Uterus (tissue), 4 donors: ENCODE results near the gene MLLT10. TPM values are rescaled to one million over a fixed set of nuclear protein-coding genes. Genes with fewer than 3 reads are reported as not detected.

Source experiments
- DNase-seq, 2 donors: peaks; one replicate each; pipeline ENCODE4 v3.0.0-alpha.2; 2019 to 2020
- H3K27ac ChIP-seq, 2 donors: fragments of 200-600 bp; sonication (generic); 1 replicate in 1 of 2; 2 replicates in 1 of 2; pipeline ENCODE4 v1.5.1; 2016 to 2018
- H3K27me3 ChIP-seq, 2 donors: fragments of 200-600 bp; sonication (generic); one replicate each; pipeline ENCODE4 v1.5.1; 2018 to 2019; ENCODE audit warnings: control low read depth in 1 of 2
- H3K36me3 ChIP-seq, 2 donors: fragments of 200-600 bp; sonication (generic); one replicate each; pipeline ENCODE4 v1.5.1; 2019; ENCODE audit warnings: control low read depth in 1 of 2
- H3K4me1 ChIP-seq, 2 donors: fragments of 200-600 bp; sonication (generic); one replicate each; pipeline ENCODE4 v1.5.1; 2018 to 2019; ENCODE audit warnings: control low read depth in 1 of 2
- H3K4me3 ChIP-seq, 2 donors: fragments of 200-600 bp; sonication (generic); 1 replicate in 1 of 2; 2 replicates in 1 of 2; pipeline ENCODE4 v1.5.1; 2018 to 2019; ENCODE audit warnings: mild to moderate bottlenecking in 1 of 2
- H3K9me3 ChIP-seq, 2 donors: fragments of 200-600 bp; sonication (generic); one replicate each; pipeline ENCODE4 v1.5.1; 2019; ENCODE audit warnings: control low read depth in 1 of 2
- CTCF ChIP-seq, 4 experiments: fragments of 200-600 bp in 2 of 4; fragments of 450-650 bp in 2 of 4; sonication (generic) in 2 of 4; IDR thresholded peaks; one replicate each; pipeline ENCODE4 v1.5.1; 2016 to 2019; ENCODE audit warnings: antibody characterized with exemption in 4 of 4, mild to moderate bottlenecking in 2 of 4, moderate library complexity in 1 of 4
- POLR2A ChIP-seq, 2 donors: fragments of 450-650 bp; IDR thresholded peaks; one replicate each; pipeline ENCODE4 v1.6.1; 2016; ENCODE audit warnings: antibody characterized with exemption in 2 of 2, mild to moderate bottlenecking in 1 of 2, moderate library complexity in 1 of 2
- intact Hi-C: fragments of 100-400 bp; cut with DNase I; formaldehyde crosslinking; loops from one replicate; pipeline ENCODE4 v1.15.1; 2023; ENCODE audit warnings: low total_unique reads
- total RNA-seq, 4 donors: library from RNA; depleted of rRNA in 3 of 4; stranded (reverse); fragments of >200 nt in 3 of 4; gene quantifications; one replicate each; pipeline versions ENCODE4 v1.1.0 to v1.2.4, GENCODE V29; 2014 to 2023
- donor health status: DM: yes; HTN: yes; CAD: no.

The MLLT10 gene
- total RNA-seq, 4 donors from 2014 or later = 34.1 to 71.2 (median 59.8) TPM

DNA sequence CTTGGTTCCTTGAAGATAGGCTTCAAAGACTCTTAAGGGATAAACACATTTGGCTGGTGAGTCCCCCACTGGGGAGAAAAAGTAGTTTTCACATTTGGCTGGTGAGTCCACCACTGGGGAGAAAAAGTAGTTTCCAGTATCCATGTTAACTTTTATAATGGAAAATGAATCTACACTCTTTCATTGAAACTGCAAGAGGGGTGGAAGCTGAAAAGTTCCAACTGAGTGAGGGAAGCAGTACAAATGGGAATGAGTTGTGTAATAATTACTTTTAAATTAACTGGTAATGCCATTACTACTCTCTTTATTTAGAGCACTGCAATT lies 153.9 kb downstream of the MLLT10 start:
- Histone ChIP-seq H3K27ac (no peak overlapping the region), H3K4me1 (no peaks in the 10 kb centered on the region), H3K4me3 (no peak overlapping the region), H3K9me3 (no peaks in the 10 kb centered on the region), H3K27me3 (no peaks in the 10 kb centered on the region), H3K36me3 (no peaks in the 10 kb centered on the region)
- TF ChIP-seq POLR2A (IDR thresholded peaks at IDR 0.05) (no peak), CTCF (IDR thresholded peaks at IDR 0.05) (no peak)
- no peak for DNase-seq
- intact Hi-C loops = no loop called here

DNA sequence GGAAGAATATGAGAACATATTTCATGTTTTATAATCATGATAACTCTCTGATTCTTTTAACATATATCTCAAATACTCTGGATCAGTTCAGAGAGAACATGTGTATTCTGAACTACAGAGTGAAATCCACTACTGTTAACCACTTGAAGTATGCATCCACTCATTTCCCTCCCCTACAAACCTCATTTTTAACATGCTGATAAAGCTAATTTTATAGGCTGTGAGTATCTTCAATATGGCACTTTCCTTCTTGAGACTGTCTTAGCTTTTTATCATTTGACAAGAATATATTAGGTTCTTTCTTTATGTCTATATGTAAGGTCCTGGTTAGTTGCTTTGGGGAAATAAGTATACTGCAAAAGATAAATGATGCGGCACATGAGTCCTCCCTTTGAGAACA lies 154.8 kb downstream of the MLLT10 start:
- DNase-seq = no peak
- H3K4me1 ChIP-seq = no peaks in the 10 kb centered on the region
- intact Hi-C loops = no loop called here
- no peak overlapping the region for H3K27ac ChIP-seq
- H3K27me3 ChIP-seq = no peaks in the 10 kb centered on the region
- H3K36me3 ChIP-seq = no peaks in the 10 kb centered on the region
- no peaks in the 10 kb centered on the region for H3K9me3 ChIP-seq
- H3K4me3 ChIP-seq = no peak overlapping the region
- TF ChIP-seq CTCF (IDR thresholded peaks at IDR 0.05) = no peak
- TF ChIP-seq POLR2A (IDR thresholded peaks at IDR 0.05) = no peak

- TF ChIP-seq CTCF (IDR thresholded peaks at IDR 0.05) = no peak
- no peak for TF ChIP-seq POLR2A (IDR thresholded peaks at IDR 0.05)
- no peaks in the 10 kb centered on the region for H3K4me1 ChIP-seq
- no peak for DNase-seq
- intact Hi-C loops = no loop called here
- no peaks in the 10 kb centered on the region for H3K9me3 ChIP-seq
- no peaks in the 10 kb centered on the region for H3K36me3 ChIP-seq
- H3K27me3 ChIP-seq = no peaks in the 10 kb centered on the region
- no peak overlapping the region for H3K4me3 ChIP-seq
- no peak overlapping the region for H3K27ac ChIP-seq
Observed at GRCh38 chr10:21689881-21690280, 155.8 kb downstream of the MLLT10 start.

DNA sequence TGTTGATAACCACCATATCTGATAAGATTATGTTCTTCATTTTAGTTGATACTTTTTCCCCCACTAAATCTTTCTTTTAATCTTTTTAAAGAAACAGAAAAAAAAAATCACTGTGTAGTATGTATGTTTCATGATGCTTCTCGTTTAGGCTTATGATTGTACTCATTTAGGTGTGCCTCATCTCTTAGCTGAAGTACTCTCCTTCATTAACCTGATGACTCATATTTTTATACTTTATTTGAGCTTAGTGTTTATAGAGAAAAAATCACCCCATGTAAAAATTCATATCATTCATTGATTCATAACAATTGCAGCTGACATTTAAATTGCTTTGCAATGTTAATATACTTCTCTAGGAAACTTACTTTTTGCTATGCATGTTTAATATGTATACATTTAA lies 158.9 kb downstream of the MLLT10 start:
- H3K4me3 ChIP-seq = no peak overlapping the region
- H3K4me1 ChIP-seq = no peaks in the 10 kb centered on the region
- no peaks in the 10 kb centered on the region for H3K27me3 ChIP-seq
- H3K9me3 ChIP-seq = no peaks in the 10 kb centered on the region
- intact Hi-C loops = no loop called here
- no peak for TF ChIP-seq POLR2A (IDR thresholded peaks at IDR 0.05)
- TF ChIP-seq CTCF (IDR thresholded peaks at IDR 0.05) = no peak
- DNase-seq = no peak
- no peaks in the 10 kb centered on the region for H3K36me3 ChIP-seq
- no peak overlapping the region for H3K27ac ChIP-seq

DNA sequence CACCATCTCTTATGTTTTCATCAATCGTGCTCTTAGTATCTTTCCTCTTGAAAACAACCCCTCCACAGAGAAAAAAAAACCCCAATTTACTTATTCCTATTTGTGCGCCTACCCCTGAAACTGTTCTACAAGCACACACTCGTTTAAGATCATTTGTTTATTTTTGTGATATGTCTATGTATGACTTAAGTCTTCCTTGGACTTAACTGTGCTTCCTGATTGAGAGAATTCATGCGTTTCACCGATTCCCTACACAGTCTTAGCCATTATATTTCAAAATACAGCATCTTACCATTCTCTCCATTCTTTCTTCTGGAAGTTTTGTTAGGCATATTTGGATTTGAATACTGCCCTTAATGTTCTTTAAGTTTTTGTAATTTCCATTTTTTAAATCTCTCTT lies 159.4 kb downstream of the MLLT10 start:
- Histone ChIP-seq H3K9me3 (no peaks in the 10 kb centered on the region), H3K27ac (no peak overlapping the region), H3K27me3 (no peaks in the 10 kb centered on the region), H3K4me3 (no peak overlapping the region), H3K36me3 (no peaks in the 10 kb centered on the region), H3K4me1 (no peaks in the 10 kb centered on the region)
- intact Hi-C loops = no loop called here
- TF ChIP-seq CTCF (IDR thresholded peaks at IDR 0.05) = no peak
- TF ChIP-seq POLR2A (IDR thresholded peaks at IDR 0.05) = no peak
- no peak for DNase-seq
